Left lobe of liver (tissue), 1 donor: Measurements from ENCODE around the gene G3BP2. TPM values are rescaled to one million over a fixed set of nuclear protein-coding genes. Genes with fewer than 3 reads are reported as not detected.

ENCODE experiments used
- total RNA-seq: library from RNA; stranded (reverse); gene quantifications from one replicate; pipeline ENCODE4 v1.2.1, GENCODE V29; 2021
- donor health status: DM: no; HTN: yes; CAD: no.

The G3BP2 gene
- total RNA-seq, 1 donor from 2014 or later = 52.2 TPM

Other genes starting within 250 kb of the G3BP2 start
- gene RCHY1, start 159.0 kb downstream of the G3BP2 start, total RNA-seq = 11.7 TPM
- 9.9 TPM for gene THAP6, start 158.9 kb downstream of the G3BP2 start, total RNA-seq
- not detected for gene ODAPH, start 117.3 kb downstream of the G3BP2 start, total RNA-seq
- 0.13 TPM for gene CDKL2, start 42.9 kb downstream of the G3BP2 start, total RNA-seq
- 47.1 TPM for gene USO1, start 51.2 kb upstream of the G3BP2 start, total RNA-seq
- gene PPEF2, start 229.0 kb upstream of the G3BP2 start, total RNA-seq = 0.05 TPM